ENCODE data around the gene TNRC18.

Gene TNRC18

GRCh38 chr7:5404421-5404826, 19.2 kb downstream of the TNRC18 start:
- H3K4me3 ChIP-seq (ENCODE audit: insufficient read depth, low read depth, low read length), result no peak overlapping the region
- H3K36me3 ChIP-seq (ENCODE audit: control insufficient read depth, insufficient read depth, low read length), result no peaks in the 10 kb centered on the region
- H3K9me3 ChIP-seq (ENCODE audit: control insufficient read depth, low read length), result no peaks in the 10 kb centered on the region
- H3K4me1 ChIP-seq (ENCODE audit: control insufficient read depth, insufficient read depth, low read length), result no peaks in the 10 kb centered on the region
- no peak overlapping the region for H3K27ac ChIP-seq (ENCODE audit: insufficient read depth, low read depth, low read length, poor library complexity, severe bottlenecking)
- 82 to 83% methylated on average over 8 of the region's 8 CpGs for WGBS, 2 experiments
- peaks cover 30% of the 10 kb centered on the region for H3K27me3 ChIP-seq (ENCODE audit: control insufficient read depth, insufficient read depth, low read length, poor library complexity, severe bottlenecking)

DNA sequence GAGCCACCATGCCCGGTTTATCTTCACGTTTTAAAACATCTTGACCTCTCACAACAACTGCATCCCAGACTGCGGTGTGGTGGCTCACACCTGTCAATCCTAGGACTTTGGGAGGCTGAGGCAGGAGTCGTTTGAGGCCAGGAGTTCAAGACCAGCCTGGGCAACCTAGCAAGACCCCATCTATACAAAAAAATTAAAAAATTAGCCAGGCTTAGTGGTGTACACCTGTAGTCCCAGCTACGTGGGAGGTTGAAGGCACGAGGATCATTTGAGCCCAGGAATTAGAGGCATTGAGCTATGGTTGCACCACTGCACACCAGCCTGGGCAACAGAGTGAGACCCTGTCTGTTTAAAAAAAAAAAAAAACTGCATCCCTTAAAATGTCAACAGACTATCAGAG, 20.2 kb downstream of the TNRC18 start:
- Histone ChIP-seq H3K27ac (ENCODE audit: insufficient read depth, low read depth, low read length, poor library complexity, severe bottlenecking) (no peak overlapping the region), H3K4me3 (ENCODE audit: insufficient read depth, low read depth, low read length) (no peak overlapping the region), H3K4me1 (ENCODE audit: control insufficient read depth, insufficient read depth, low read length) (no peaks in the 10 kb centered on the region), H3K9me3 (ENCODE audit: control insufficient read depth, low read length) (no peaks in the 10 kb centered on the region), H3K27me3 (ENCODE audit: control insufficient read depth, insufficient read depth, low read length, poor library complexity, severe bottlenecking) (peaks cover 20% of the 10 kb centered on the region), H3K36me3 (ENCODE audit: control insufficient read depth, insufficient read depth, low read length) (no peaks in the 10 kb centered on the region)
- 96% methylated on average over 6 of the region's 6 CpGs for WGBS, 2 experiments

DNA sequence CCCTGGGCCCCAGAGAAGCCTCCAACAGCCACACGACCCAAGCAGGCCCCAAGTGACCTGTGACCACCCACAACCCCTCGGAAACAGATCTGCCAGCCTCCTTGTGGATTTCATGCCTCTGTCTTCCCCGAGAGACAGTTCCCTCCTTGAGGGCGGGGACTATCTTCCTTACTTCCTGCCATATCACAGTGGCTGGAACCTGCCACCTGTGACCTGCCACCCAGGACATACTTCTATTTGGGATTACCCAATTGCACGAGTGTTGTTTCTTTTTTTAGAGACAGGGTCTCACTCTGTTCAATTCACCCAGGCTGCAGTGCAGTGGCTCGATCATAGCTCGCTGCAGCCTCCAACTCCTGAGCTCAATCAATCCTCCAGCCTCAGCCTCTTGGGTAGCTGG, 25.9 kb downstream of the TNRC18 start:
- H3K9me3 ChIP-seq (ENCODE audit: control insufficient read depth, low read length), result no peaks in the 10 kb centered on the region
- 87 to 90% methylated on average over 7 of the region's 7 CpGs for WGBS, 2 experiments
- H3K36me3 ChIP-seq (ENCODE audit: control insufficient read depth, insufficient read depth, low read length), result peaks cover 6% of the 10 kb centered on the region
- H3K27me3 ChIP-seq (ENCODE audit: control insufficient read depth, insufficient read depth, low read length, poor library complexity, severe bottlenecking), result no peaks in the 10 kb centered on the region
- no peaks in the 10 kb centered on the region for H3K4me1 ChIP-seq (ENCODE audit: control insufficient read depth, insufficient read depth, low read length)
- H3K27ac ChIP-seq (ENCODE audit: insufficient read depth, low read depth, low read length, poor library complexity, severe bottlenecking), result no peak overlapping the region
- no peak overlapping the region for H3K4me3 ChIP-seq (ENCODE audit: insufficient read depth, low read depth, low read length)

GRCh38 chr7:5396999-5397663, 26.5 kb downstream of the TNRC18 start:
- WGBS, 2 experiments, result 94% methylated on average over 30 of the region's 30 CpGs

GRCh38 chr7:5396542-5396941, 27.1 kb downstream of the TNRC18 start:
- H3K4me1 ChIP-seq (ENCODE audit: control insufficient read depth, insufficient read depth, low read length), result no peaks in the 10 kb centered on the region
- H3K4me3 ChIP-seq (ENCODE audit: insufficient read depth, low read depth, low read length), result no peak overlapping the region
- H3K36me3 ChIP-seq (ENCODE audit: control insufficient read depth, insufficient read depth, low read length), result peaks cover 7% of the 10 kb centered on the region
- no peaks in the 10 kb centered on the region for H3K9me3 ChIP-seq (ENCODE audit: control insufficient read depth, low read length)
- 92 to 96% methylated on average over 6 of the region's 6 CpGs for WGBS, 2 experiments
- H3K27me3 ChIP-seq (ENCODE audit: control insufficient read depth, insufficient read depth, low read length, poor library complexity, severe bottlenecking), result no peaks in the 10 kb centered on the region
- no peak overlapping the region for H3K27ac ChIP-seq (ENCODE audit: insufficient read depth, low read depth, low read length, poor library complexity, severe bottlenecking)

More at GRCh38 chr7:5396999-5397663, 26.5 kb downstream of the TNRC18 start:
- peaks cover 7% of the 10 kb centered on the region for H3K36me3 ChIP-seq (ENCODE audit: control insufficient read depth, insufficient read depth, low read length)
- H3K4me3 ChIP-seq (ENCODE audit: insufficient read depth, low read depth, low read length), result no peak overlapping the region
- H3K4me1 ChIP-seq (ENCODE audit: control insufficient read depth, insufficient read depth, low read length), result no peaks in the 10 kb centered on the region
- H3K27ac ChIP-seq (ENCODE audit: insufficient read depth, low read depth, low read length, poor library complexity, severe bottlenecking), result no peak overlapping the region
- H3K9me3 ChIP-seq (ENCODE audit: control insufficient read depth, low read length), result no peaks in the 10 kb centered on the region
- no peaks in the 10 kb centered on the region for H3K27me3 ChIP-seq (ENCODE audit: control insufficient read depth, insufficient read depth, low read length, poor library complexity, severe bottlenecking)

- 93 to 95% methylated on average over 15 of the region's 15 CpGs for WGBS, 2 experiments
- Histone ChIP-seq H3K27me3 (ENCODE audit: control insufficient read depth, insufficient read depth, low read length, poor library complexity, severe bottlenecking) (no peaks in the 10 kb centered on the region), H3K4me1 (ENCODE audit: control insufficient read depth, insufficient read depth, low read length) (no peaks in the 10 kb centered on the region), H3K9me3 (ENCODE audit: control insufficient read depth, low read length) (no peaks in the 10 kb centered on the region), H3K36me3 (ENCODE audit: control insufficient read depth, insufficient read depth, low read length) (peaks cover 7% of the 10 kb centered on the region), H3K4me3 (ENCODE audit: insufficient read depth, low read depth, low read length) (no peak overlapping the region), H3K27ac (ENCODE audit: insufficient read depth, low read depth, low read length, poor library complexity, severe bottlenecking) (no peak overlapping the region)
These were observed 28.4 kb downstream of the TNRC18 start for GRCh38 chr7:5395246-5395645.

DNA sequence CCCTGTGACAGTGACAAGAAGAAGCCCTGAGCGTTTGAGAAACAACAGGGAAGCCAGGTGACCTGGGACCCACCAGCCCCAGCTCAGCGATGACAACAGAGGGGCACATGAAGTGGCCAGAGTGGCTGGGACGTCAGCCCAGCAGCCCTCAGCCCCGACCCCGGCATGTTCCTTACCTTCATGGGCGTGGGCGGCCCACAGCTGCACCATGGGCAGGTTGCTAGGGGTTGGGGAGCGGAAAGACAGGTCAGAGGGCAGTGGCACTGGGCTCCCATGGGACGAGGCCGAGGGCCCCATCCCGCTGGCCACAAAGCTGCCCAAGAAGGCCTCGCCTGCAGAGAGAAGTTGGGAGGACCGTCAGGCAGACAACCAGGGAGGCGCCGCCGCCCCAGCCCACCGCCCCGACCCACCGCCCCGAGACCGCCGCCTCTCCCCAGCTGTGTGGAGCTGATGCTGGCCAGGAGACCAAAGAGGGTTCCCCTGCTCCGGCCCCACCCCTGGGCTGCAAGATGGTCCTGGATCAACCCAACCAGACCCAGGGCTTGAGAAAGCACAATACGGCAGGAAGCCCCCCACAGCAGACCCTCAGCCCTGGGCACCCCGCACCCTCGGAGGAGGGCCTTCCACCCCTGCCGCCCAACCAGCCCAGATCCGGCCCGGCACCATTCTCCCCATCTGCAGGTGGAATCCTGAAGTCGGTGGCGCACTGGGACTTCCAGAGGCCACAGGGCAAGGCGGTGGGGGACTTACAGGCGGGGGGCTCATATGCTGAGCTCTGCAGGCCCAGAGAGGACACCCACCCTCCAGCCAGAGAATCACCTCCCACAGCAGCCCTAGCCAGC, 29.1 kb downstream of the TNRC18 start:
- WGBS, 2 experiments, result 92% methylated on average over 33 of the region's 33 CpGs
- H3K36me3 ChIP-seq (ENCODE audit: control insufficient read depth, insufficient read depth, low read length), result peaks cover 7% of the 10 kb centered on the region
- H3K9me3 ChIP-seq (ENCODE audit: control insufficient read depth, low read length), result no peaks in the 10 kb centered on the region
- H3K27ac ChIP-seq (ENCODE audit: insufficient read depth, low read depth, low read length, poor library complexity, severe bottlenecking), result no peak overlapping the region
- H3K27me3 ChIP-seq (ENCODE audit: control insufficient read depth, insufficient read depth, low read length, poor library complexity, severe bottlenecking), result no peaks in the 10 kb centered on the region
- H3K4me1 ChIP-seq (ENCODE audit: control insufficient read depth, insufficient read depth, low read length), result no peaks in the 10 kb centered on the region
- no peak overlapping the region for H3K4me3 ChIP-seq (ENCODE audit: insufficient read depth, low read depth, low read length)

DNA sequence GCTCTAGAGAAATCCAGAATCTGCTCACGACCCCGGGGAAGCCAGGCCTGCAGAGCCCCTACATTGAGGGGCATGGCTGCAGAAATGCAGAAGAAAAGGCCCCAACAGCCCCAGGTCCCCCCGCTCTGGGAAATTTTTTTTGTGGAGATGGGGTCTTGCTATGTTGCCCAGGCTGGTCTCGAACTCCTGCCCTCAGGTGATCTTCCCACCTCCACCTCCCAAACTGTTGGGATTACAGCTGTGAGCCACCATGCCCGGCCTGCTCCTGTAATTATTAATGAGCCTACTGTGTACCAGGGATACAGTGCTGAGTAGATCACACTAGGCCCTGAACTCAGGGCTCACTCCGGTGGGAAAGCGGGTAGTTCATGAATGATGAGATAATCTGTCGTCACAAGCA, 29.9 kb downstream of the TNRC18 start:
- peaks cover 7% of the 10 kb centered on the region for H3K36me3 ChIP-seq (ENCODE audit: control insufficient read depth, insufficient read depth, low read length)
- H3K4me3 ChIP-seq (ENCODE audit: insufficient read depth, low read depth, low read length), result no peak overlapping the region
- 94 to 95% methylated on average over 8 of the region's 8 CpGs for WGBS, 2 experiments
- no peaks in the 10 kb centered on the region for H3K9me3 ChIP-seq (ENCODE audit: control insufficient read depth, low read length)
- no peak overlapping the region for H3K27ac ChIP-seq (ENCODE audit: insufficient read depth, low read depth, low read length, poor library complexity, severe bottlenecking)
- no peaks in the 10 kb centered on the region for H3K27me3 ChIP-seq (ENCODE audit: control insufficient read depth, insufficient read depth, low read length, poor library complexity, severe bottlenecking)
- H3K4me1 ChIP-seq (ENCODE audit: control insufficient read depth, insufficient read depth, low read length), result no peaks in the 10 kb centered on the region

DNA sequence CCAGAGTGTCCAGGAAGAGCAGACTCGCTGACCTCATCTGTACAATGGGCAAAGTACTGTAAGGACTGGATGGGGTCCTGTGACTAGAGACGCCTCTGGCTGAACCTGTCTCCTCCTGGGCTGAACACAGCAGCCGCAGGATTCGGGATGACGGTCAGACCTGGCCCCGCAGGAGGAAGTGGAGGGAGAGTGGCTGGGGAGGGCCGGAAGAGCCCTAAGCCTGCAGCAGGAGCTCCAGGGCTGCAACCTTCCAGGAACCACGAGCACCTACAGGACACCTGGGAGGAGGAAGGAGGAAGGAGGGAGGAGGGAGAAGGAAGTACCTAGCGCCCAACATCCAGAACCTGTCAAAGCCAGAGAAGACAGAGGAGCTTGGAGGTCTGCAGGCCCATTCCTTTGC, 30.3 kb downstream of the TNRC18 start:
- H3K4me1 ChIP-seq (ENCODE audit: control insufficient read depth, insufficient read depth, low read length), result no peaks in the 10 kb centered on the region
- peaks cover 7% of the 10 kb centered on the region for H3K36me3 ChIP-seq (ENCODE audit: control insufficient read depth, insufficient read depth, low read length)
- WGBS, 2 experiments, result 95 to 96% methylated on average over 9 of the region's 9 CpGs
- no peaks in the 10 kb centered on the region for H3K9me3 ChIP-seq (ENCODE audit: control insufficient read depth, low read length)
- no peak overlapping the region for H3K4me3 ChIP-seq (ENCODE audit: insufficient read depth, low read depth, low read length)
- no peaks in the 10 kb centered on the region for H3K27me3 ChIP-seq (ENCODE audit: control insufficient read depth, insufficient read depth, low read length, poor library complexity, severe bottlenecking)
- H3K27ac ChIP-seq (ENCODE audit: insufficient read depth, low read depth, low read length, poor library complexity, severe bottlenecking), result no peak overlapping the region

DNA sequence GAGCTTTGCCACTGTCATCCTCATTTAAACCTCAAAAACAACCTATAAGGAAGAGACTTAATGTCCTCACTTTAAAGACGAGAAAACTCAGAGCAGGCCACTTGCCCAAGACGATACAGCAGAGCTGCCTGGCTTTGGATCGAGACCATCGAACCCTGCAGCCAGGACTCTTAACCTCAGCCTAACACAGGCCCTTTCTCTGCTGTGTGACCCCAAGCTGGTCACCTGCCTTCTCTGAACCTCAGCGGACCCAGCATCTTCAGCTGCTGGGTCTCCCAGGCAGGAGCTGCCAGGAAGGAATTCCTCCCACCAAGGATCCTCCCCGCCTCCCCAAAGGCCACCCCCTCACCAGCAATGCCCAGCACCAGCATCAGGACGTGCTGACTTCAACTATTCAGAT, 32.7 kb downstream of the TNRC18 start:
- WGBS, 2 experiments, result 92 to 95% methylated on average over 7 of the region's 7 CpGs
- H3K36me3 ChIP-seq (ENCODE audit: control insufficient read depth, insufficient read depth, low read length), result peaks cover 19% of the 10 kb centered on the region

More for the DNA sequence above, 32.7 kb downstream of the TNRC18 start:
- Histone ChIP-seq H3K27ac (ENCODE audit: insufficient read depth, low read depth, low read length, poor library complexity, severe bottlenecking) (no peak overlapping the region), H3K9me3 (ENCODE audit: control insufficient read depth, low read length) (no peaks in the 10 kb centered on the region), H3K4me1 (ENCODE audit: control insufficient read depth, insufficient read depth, low read length) (no peaks in the 10 kb centered on the region), H3K4me3 (ENCODE audit: insufficient read depth, low read depth, low read length) (no peak overlapping the region), H3K27me3 (ENCODE audit: control insufficient read depth, insufficient read depth, low read length, poor library complexity, severe bottlenecking) (no peaks in the 10 kb centered on the region)
